Mesodermal cell (in vitro differentiated cells): ENCODE results near the gene TTC38.

Source experiments
- H3K27ac ChIP-seq: 2 replicates; pipeline ENCODE4 v1.7.0; 2013; ENCODE audit warnings: mild to moderate bottlenecking, low read depth, low read length, moderate library complexity; ENCODE audit not compliant: severe bottlenecking
- H3K36me3 ChIP-seq: 2 replicates; pipeline ENCODE4 v1.7.1; 2013; ENCODE audit warnings: mild to moderate bottlenecking, low read length, moderate library complexity; ENCODE audit not compliant: control insufficient read depth, insufficient read depth
- H3K4me1 ChIP-seq: one replicate; pipeline ENCODE4 v1.7.1; 2013; ENCODE audit warnings: mild to moderate bottlenecking, low read length; ENCODE audit not compliant: insufficient read depth, control insufficient read depth, poor library complexity, severe bottlenecking
- H3K4me3 ChIP-seq: 2 replicates; pipeline ENCODE4 v1.7.0; 2013; ENCODE audit warnings: low read length, control low read depth, mild to moderate bottlenecking; ENCODE audit not compliant: insufficient read depth, poor library complexity, severe bottlenecking; ENCODE audit errors: extremely low read depth
- H3K9me3 ChIP-seq: 2 replicates; pipeline ENCODE4 v1.7.1; 2013; ENCODE audit warnings: mild to moderate bottlenecking, low read length, moderate library complexity; ENCODE audit not compliant: control insufficient read depth
- WGBS, 2 experiments: methylation state at CpG; one replicate each; pipeline ENCODE4 v1.1.5; 2013; ENCODE audit warnings: missing lambda C conversion rate in 2 of 2; ENCODE audit not compliant: insufficient coverage in 2 of 2; 5-methylcytosine and 5-hydroxymethylcytosine counted together

TTC38 gene

DNA sequence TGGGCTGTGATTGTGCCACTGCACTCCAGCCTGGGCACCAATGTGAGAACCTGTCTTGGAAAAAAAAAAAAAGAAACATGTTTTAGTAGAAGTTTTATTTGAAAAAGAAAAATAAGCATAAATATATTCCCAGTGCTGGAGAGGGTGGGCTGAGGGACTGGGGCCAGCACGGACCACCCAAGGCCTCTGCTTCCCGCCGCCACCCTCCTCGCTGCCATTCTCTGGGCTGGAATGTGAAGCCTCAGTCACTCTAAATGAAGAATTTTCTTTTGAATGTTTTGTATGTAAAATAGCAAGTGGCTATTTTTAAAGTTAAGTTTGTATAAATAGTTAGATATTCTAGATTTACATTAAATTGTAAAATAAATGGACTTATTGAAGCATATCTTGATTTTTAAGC lies 62.6 kb downstream of the TTC38 start:
- WGBS, 2 experiments: 93 to 100% methylated on average over 1 to 3 of the region's 4 CpGs
- H3K36me3 ChIP-seq: peaks cover 70% of the 10 kb centered on the region
- no peaks in the 10 kb centered on the region for H3K4me1 ChIP-seq
- H3K27ac ChIP-seq: no peak overlapping the region
- H3K9me3 ChIP-seq: no peaks in the 10 kb centered on the region
- no peak overlapping the region for H3K4me3 ChIP-seq

DNA sequence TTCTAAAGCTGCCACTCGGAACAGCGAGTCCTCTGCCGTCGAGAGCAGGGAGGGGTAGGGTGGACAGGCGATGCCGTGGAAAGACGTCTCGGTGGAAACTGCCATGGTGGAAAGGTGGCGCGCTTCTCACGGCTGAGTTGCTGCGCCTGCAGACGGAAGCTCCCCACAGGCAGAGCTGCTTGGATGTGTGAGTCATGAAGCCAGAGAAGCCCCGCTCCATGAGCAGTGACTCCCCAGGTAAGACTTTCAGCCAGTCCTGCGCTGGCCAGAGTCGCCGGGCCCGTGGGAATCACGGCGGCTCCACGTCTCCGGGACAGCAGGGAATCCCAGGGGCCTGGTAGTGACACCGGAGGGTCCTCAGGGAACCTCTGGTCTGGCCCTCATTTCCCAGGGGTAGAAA lies 63.7 kb downstream of the TTC38 start:
- no peak overlapping the region for H3K4me3 ChIP-seq
- WGBS, 2 experiments: 96 to 99% methylated on average over 21 to 22 of the region's 23 CpGs
- H3K27ac ChIP-seq: no peak overlapping the region
- H3K36me3 ChIP-seq: peaks cover 59% of the 10 kb centered on the region
- no peaks in the 10 kb centered on the region for H3K4me1 ChIP-seq
- H3K9me3 ChIP-seq: no peaks in the 10 kb centered on the region

DNA sequence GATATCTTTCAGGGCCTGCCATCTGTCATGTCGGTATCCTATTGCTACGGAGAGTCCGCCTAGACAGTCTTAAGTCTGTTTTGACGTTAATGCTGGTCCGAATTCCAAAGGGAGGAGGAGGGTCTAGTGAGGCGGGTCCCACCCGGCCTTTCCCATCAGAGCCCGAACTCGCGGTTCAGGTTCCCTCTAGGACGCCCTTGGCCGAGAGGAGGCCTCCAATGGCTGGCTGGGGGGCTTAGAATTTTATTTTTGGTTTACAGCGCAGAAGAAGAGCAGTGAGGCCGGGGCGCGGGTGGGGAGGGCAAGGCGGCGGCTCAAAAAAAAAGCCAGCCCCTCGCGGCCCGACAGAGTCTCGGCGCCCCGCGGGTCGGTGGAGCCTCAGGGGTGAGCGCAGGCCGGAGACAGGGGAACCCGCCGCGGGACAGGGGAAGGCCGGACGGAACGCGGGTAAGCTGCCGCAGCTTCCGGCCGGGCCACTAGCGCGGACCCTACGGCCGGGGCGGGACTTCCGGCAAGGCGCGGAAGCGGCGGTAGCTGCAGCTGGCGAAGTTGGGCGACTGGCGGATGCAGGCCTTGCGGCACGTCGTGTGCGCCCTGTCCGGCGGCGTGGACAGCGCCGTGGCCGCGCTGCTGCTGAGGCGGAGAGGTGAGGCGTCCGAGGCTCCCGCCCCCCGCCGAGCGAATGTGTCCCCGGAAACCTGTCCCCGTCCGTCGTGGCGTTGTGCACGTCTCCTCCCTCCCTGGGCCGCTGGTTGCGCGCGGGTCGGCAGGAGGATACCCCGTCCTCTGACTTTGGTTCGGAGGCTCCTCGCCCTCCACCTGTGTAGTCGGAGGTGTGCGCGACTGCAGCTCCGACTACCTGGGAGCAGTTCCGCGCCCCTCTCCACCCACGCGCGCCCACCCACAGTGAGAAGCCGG lies 67.7 kb downstream of the TTC38 start, which contains the start of gene TRMU:
Gene TRMU, plus strand, starts transcription at position 514 of the 918 bp plus-strand sequence. Its CDS starts 51 bp downstream, at position 565.
- H3K9me3 ChIP-seq: no peaks in the 10 kb centered on the region
- WGBS, 2 experiments: 1 to 2% methylated on average over 68 to 74 of the region's 93 CpGs

DNA sequence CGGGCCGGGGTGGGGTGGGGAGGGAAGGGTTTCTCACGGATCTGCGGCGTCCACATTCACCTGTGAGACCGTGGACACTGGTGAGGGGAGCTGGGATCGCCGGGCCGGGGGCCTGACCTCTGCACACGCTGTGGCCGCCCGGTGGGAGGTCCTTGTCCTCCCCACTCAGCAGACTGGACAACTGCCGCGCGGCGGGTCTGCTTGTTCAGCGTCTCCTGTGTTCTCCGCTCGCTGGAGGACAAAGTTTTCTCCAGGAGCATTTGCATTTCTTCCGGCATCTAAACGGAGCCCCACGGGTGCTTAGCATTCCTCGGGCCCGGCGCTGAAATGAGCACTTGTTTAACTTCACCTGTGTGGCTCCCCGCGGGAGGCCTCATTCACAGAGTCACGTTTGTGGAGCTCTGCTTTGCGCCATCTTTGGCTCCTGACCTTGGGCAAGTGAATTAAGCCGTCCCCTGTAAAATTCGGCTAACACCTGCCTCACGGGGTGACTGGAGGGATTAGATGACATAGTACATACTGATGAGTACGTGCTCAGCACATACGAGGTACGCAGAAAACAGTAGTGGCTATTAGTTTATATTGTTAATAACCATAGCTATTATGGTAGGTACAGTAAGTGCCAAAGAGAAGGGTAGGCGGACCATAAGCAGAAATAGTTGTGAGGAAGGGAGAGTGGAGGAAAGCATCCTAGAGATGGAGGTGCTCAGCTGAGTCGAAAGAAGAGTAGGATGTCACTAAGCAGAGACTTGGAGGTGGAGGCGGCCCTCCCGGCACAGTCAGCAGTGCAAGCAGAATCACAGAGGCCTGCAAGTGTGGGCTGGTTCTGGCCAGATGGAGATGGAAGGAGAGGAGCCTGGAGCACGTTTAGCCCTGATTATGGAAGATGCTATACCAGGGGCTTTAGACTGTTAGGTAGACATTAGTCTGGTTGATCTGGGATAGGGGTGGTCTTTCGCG lies 68.6 kb downstream of the TTC38 start:
- Histone ChIP-seq H3K27ac (no peak overlapping the region), H3K4me1 (no peaks in the 10 kb centered on the region), H3K9me3 (no peaks in the 10 kb centered on the region), H3K36me3 (peaks cover 59% of the 10 kb centered on the region), H3K4me3 (peak overlapping the region; percentile 92)
- WGBS, 2 experiments: 13 to 14% methylated on average over 38 to 39 of the region's 42 CpGs

More for the DNA sequence above, 67.7 kb downstream of the TTC38 start, which contains the start of gene TRMU:
- peaks cover 58% of the 10 kb centered on the region for H3K36me3 ChIP-seq
- H3K4me3 ChIP-seq: peak within 1 kb of the TSS; percentile 92
- H3K4me1 ChIP-seq: no peaks in the 10 kb centered on the region
- H3K27ac ChIP-seq: peak within 1 kb of the TSS; percentile 72

DNA sequence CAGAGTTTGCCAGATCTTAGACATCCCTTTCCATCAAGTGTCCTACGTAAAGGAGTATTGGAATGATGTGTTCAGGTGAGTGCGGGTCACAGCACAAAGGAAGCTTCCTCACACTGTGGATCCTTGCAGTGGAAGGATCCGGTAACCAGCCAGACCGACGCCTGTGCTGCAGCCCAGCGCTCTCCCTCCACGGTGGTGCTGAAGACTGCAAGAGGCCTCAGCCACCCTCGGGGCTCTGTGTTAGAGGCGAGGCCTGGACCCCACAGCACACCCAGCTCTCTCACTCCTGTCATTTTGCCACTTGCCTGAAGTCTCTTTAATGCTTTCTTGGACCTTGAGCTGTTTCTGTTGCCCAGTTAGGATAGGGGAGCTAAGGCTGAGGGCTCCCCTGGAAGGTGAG lies 70.1 kb downstream of the TTC38 start:
- H3K9me3 ChIP-seq: no peaks in the 10 kb centered on the region
- 97 to 98% methylated on average over 6 to 7 of the region's 9 CpGs for WGBS, 2 experiments
- peaks cover 63% of the 10 kb centered on the region for H3K36me3 ChIP-seq

DNA sequence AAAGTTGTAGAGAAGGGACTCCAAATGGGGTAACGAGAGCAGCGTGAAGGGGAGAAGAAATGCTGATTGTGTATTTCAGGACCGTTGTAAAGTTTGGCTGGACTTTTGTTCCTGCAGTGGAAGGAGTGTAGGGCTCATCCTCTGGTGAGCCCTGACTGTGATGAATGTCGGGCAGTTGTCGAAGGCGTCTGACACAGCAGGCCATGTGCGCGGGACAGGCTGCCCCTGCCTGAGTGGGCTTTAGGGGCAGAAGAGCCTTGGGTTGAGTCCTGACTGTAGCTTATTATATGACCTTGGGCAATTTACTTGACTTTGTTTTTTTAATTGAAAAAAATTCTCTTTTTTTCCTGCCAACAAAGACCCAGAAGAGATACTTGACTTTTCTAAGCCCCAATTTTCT lies 70.8 kb downstream of the TTC38 start:
- Histone ChIP-seq H3K4me3 (no peak overlapping the region), H3K4me1 (no peaks in the 10 kb centered on the region), H3K9me3 (no peaks in the 10 kb centered on the region), H3K36me3 (peaks cover 66% of the 10 kb centered on the region), H3K27ac (no peak overlapping the region)
- 92 to 98% methylated on average over 8 of the region's 8 CpGs for WGBS, 2 experiments

More for the DNA sequence above, 70.1 kb downstream of the TTC38 start:
- H3K27ac ChIP-seq: no peak overlapping the region
- no peaks in the 10 kb centered on the region for H3K4me1 ChIP-seq
- H3K4me3 ChIP-seq: no peak overlapping the region

DNA sequence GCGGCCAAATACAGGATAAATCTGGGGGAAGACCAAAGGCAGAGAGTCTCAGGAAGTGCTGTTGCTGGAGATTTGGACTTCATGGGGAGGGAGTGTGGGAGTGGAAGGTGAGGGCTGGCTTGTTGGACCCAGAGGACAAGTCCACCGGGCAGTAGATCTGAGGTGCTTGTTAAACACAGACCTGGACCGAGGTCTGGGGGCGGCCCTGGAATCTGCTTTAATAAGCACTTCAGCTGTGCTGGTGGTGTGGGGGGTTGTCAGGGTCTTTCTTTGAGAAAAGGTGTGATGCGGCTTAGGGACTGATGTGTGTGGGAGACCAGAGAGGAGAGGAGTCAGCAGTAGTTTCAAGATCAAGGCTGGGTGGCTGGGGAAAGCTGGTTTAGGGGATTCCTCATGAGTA lies 72.1 kb downstream of the TTC38 start:
- Histone ChIP-seq H3K9me3 (no peaks in the 10 kb centered on the region), H3K4me3 (no peak overlapping the region), H3K4me1 (no peaks in the 10 kb centered on the region), H3K36me3 (peaks cover 79% of the 10 kb centered on the region), H3K27ac (no peak overlapping the region)
- WGBS, 2 experiments: 96 to 98% methylated on average over 4 to 5 of the region's 5 CpGs

DNA sequence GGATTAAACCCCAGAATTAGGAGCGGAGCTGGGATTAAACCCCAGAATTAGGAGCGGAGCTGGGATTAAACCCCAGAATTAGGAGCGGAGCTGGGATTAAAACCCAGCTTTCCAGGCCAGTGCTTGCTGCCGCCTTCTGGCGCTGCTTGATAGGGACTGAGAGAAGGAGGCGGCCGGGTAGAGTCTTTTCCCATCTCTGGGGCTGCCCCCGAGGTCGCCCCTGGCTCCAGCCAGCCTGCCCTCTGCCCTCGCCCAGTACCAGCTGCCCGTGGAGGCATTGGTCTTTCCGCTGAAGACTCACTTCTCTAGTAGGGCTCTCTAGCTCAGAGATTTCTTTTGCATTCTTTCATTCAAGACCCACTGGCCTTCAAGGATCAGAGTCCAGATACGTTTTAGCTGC lies 72.9 kb downstream of the TTC38 start:
- WGBS, 2 experiments: 95 to 96% methylated on average over 11 to 12 of the region's 13 CpGs
- H3K36me3 ChIP-seq: peaks cover 87% of the 10 kb centered on the region
- H3K4me3 ChIP-seq: no peak overlapping the region
- no peaks in the 10 kb centered on the region for H3K4me1 ChIP-seq
- no peak overlapping the region for H3K27ac ChIP-seq
- no peaks in the 10 kb centered on the region for H3K9me3 ChIP-seq
